Measurements from ENCODE around the gene ARHGAP31.
"Not testable (repeated sequence)": the region's sequence is repeated elsewhere in the genome, so short reads cannot be mapped to it uniquely, and the experiment has no call there.

ARHGAP31 gene

DNA sequence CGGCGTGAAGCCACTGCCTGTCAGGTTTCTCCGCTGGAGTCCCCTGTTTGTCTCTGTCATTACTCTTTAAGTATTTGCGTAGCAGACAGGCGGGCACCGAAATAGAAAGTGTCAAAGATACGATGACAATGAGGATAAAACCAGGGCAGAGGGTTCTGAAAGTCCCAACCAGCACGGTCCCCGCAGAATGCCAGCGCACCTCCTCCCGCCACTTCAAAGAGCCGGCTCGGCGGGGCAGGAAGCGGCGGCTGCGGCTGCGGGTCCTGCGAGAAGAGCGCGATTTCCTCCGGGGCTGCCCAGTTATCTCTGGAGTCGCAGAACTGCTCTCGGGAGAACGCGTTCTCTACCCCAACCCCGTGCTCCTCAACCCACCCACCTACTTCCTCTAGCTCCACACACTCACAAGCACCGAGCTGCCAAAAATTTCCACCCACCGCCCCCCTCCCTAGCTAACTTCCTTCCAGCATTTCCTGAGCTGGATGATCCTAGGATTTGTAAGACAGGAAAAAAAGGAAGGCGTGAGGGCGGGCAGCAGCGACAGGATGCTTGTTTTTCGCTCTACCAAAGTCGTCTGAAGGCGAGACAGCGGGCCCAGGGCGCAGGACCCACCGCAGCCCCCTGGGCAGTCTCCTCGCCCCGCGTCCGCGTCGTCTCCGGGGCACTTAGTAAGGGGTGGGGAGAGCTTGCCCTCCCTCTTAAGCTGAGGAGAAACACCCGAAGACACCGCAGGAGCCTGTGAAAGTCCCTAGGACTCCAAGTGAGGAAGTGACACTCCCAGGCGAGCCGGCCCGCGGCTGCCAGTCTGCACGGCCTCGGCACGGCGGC lies at the start of gene ARHGAP31:
Gene ARHGAP31, plus strand, starts transcription at position 513 of the 825 bp plus-strand sequence. CDS start 522 bp downstream, outside the sequence.
- Mint-ChIP-seq H3K9me3 (no peaks in the 10 kb centered on the region), H3K36me3 (peaks cover 14% of the 10 kb centered on the region), H3K4me1 (peaks cover 61% of the 10 kb centered on the region), H3K27ac (peak within 1 kb of the TSS; percentile 91), H3K4me3 (peak within 1 kb of the TSS; percentile 88)
- ATAC-seq (peak; percentile 84), DNase-seq (ENCODE audit: low spot score in 2 of 2) (peak; percentile 68 to 90)

- no peak for ATAC-seq
- H3K9me3 Mint-ChIP-seq: peaks cover 10% of the 10 kb centered on the region
- H3K4me1 Mint-ChIP-seq: no peaks in the 10 kb centered on the region
- H3K4me3 Mint-ChIP-seq: no peak overlapping the region
- H3K36me3 Mint-ChIP-seq: no peaks in the 10 kb centered on the region
- DNase-seq (ENCODE audit: low spot score in 2 of 2): no peak
- H3K27ac Mint-ChIP-seq: no peak overlapping the region
Measured at GRCh38 chr3:119245778-119246177, 48.4 kb upstream of the ARHGAP31 start.

DNA sequence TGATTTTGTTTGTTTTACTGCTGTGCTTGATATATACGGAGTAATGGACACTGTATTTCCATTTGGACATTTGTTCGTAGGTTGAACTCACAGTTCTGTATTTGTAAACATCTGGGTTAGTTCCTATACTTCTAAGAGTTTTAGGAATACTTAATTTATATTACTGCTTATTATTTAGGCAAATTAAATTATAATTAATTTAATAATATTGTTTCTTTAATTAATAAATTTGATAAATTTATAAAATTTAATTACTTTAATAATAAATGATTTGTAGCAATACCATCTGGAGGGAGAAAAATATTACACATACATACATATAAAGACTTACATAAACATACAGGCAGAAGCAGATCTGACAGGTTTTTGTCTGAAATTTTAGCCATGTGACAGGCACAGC lies 39.0 kb upstream of the ARHGAP31 start:
- DNase-seq (ENCODE audit: low spot score in 2 of 2) (no peak), ATAC-seq (no peak)
- no peak overlapping the region for H3K4me3 Mint-ChIP-seq
- H3K36me3 Mint-ChIP-seq: no peaks in the 10 kb centered on the region
- H3K4me1 Mint-ChIP-seq: no peaks in the 10 kb centered on the region
- H3K9me3 Mint-ChIP-seq: no peaks in the 10 kb centered on the region
- H3K27ac Mint-ChIP-seq: no peak overlapping the region

- ATAC-seq (no peak), DNase-seq (ENCODE audit: low spot score in 2 of 2) (no peak)
- Mint-ChIP-seq H3K9me3 (no peaks in the 10 kb centered on the region), H3K27ac (no peak overlapping the region), H3K36me3 (no peaks in the 10 kb centered on the region), H3K4me1 (no peaks in the 10 kb centered on the region), H3K4me3 (no peak overlapping the region)
Measured at GRCh38 chr3:119257111-119257510, 37.1 kb upstream of the ARHGAP31 start.

DNA sequence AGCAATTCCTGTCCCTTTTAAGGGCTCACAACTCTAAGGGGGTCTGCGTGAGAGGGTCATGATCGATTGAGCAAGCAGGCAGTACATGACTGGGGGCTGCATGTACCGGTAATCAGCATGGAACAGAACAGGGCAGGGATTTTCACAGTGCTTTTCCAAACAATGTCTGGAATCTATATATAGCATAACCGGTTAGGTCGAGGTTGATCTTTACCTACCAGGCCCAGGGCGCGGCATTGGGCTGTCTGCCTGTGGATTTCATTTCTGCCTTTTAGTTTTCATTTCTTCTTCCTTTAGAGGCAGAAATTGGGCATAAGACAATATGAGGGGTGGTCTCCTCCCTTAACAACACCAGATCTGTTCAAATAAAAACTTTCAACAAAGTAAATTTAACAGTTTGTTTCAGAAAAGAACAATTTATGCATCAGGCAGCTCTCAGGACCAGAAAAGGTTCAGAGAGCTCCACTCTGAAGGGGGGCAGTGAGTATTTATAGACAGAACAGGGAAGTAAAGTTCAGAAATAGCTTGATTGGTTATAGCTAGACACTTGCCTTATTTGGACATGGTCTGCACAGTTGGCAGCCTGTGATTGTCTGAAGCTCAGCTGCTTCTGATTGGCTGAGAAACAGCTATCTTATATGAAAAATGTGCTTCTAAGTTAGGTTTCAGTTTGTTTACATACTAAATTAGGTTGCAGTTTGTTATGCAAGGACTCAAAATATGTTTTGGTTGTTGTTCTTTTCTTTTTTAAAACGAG lies 36.4 kb upstream of the ARHGAP31 start:
- Mint-ChIP-seq H3K4me1 (no peaks in the 10 kb centered on the region), H3K4me3 (no peak overlapping the region), H3K9me3 (no peaks in the 10 kb centered on the region), H3K36me3 (no peaks in the 10 kb centered on the region), H3K27ac (no peak overlapping the region)
- DNase-seq (ENCODE audit: low spot score in 2 of 2) (no peak), ATAC-seq (no peak)

- Mint-ChIP-seq H3K9me3 (no peaks in the 10 kb centered on the region), H3K4me1 (no peaks in the 10 kb centered on the region), H3K4me3 (no peak overlapping the region), H3K36me3 (no peaks in the 10 kb centered on the region), H3K27ac (no peak overlapping the region)
- ATAC-seq (no peak), DNase-seq (ENCODE audit: low spot score in 2 of 2) (no peak)
Measured at GRCh38 chr3:119258915-119259314, 35.3 kb upstream of the ARHGAP31 start.

- ATAC-seq (no peak), DNase-seq (ENCODE audit: low spot score in 2 of 2) (no peak)
- H3K36me3 Mint-ChIP-seq: no peaks in the 10 kb centered on the region
- no peaks in the 10 kb centered on the region for H3K9me3 Mint-ChIP-seq
- H3K4me3 Mint-ChIP-seq: no peak overlapping the region
- H3K27ac Mint-ChIP-seq: no peak overlapping the region
- no peaks in the 10 kb centered on the region for H3K4me1 Mint-ChIP-seq
Measured at GRCh38 chr3:119259821-119260220, 34.4 kb upstream of the ARHGAP31 start.

GRCh38 chr3:119261055-119261454 lies 33.1 kb upstream of the ARHGAP31 start:
- no peaks in the 10 kb centered on the region for H3K9me3 Mint-ChIP-seq

GRCh38 chr3:119270212-119270611 lies 24.0 kb upstream of the ARHGAP31 start:
- not testable (repeated sequence) for H3K4me3 Mint-ChIP-seq; H3K4me1 Mint-ChIP-seq; H3K27ac Mint-ChIP-seq; H3K9me3 Mint-ChIP-seq; ATAC-seq; H3K36me3 Mint-ChIP-seq; DNase-seq (ENCODE audit: low spot score in 2 of 2)

More at GRCh38 chr3:119261055-119261454, 33.1 kb upstream of the ARHGAP31 start:
- DNase-seq (ENCODE audit: low spot score in 2 of 2): no peak
- ATAC-seq: no peak
- Mint-ChIP-seq H3K4me1 (no peaks in the 10 kb centered on the region), H3K27ac (no peak overlapping the region), H3K36me3 (no peaks in the 10 kb centered on the region), H3K4me3 (no peak overlapping the region)

- no peak for ATAC-seq
- Mint-ChIP-seq H3K36me3 (no peaks in the 10 kb centered on the region), H3K4me3 (no peak overlapping the region), H3K27ac (no peak overlapping the region), H3K9me3 (no peaks in the 10 kb centered on the region), H3K4me1 (peaks cover 5% of the 10 kb centered on the region)
- DNase-seq (ENCODE audit: low spot score in 2 of 2): no peak
Measured at GRCh38 chr3:119276680-119277079, 17.5 kb upstream of the ARHGAP31 start.

- Mint-ChIP-seq H3K9me3 (peaks cover 9% of the 10 kb centered on the region), H3K36me3 (no peaks in the 10 kb centered on the region), H3K4me1 (peaks cover 5% of the 10 kb centered on the region), H3K27ac (peak overlapping the region; percentile 58), H3K4me3 (no peak overlapping the region)
- DNase-seq (ENCODE audit: low spot score in 2 of 2): no peak
- no peak for ATAC-seq
Measured at GRCh38 chr3:119279101-119279554, 15.1 kb upstream of the ARHGAP31 start.

GRCh38 chr3:119279584-119280243 lies 14.5 kb upstream of the ARHGAP31 start:
- ATAC-seq (no peak), DNase-seq (ENCODE audit: low spot score in 2 of 2) (no peak)
- Mint-ChIP-seq H3K27ac (peak overlapping the region; percentile 58), H3K4me1 (peaks cover 2% of the 10 kb centered on the region), H3K9me3 (peaks cover 9% of the 10 kb centered on the region), H3K4me3 (no peak overlapping the region), H3K36me3 (no peaks in the 10 kb centered on the region)

- Mint-ChIP-seq H3K36me3 (peaks cover 5% of the 10 kb centered on the region), H3K27ac (no peak overlapping the region), H3K9me3 (peaks cover 15% of the 10 kb centered on the region), H3K4me1 (peaks cover 31% of the 10 kb centered on the region), H3K4me3 (no peak overlapping the region)
- no peak for ATAC-seq
- DNase-seq (ENCODE audit: low spot score in 2 of 2): no peak
Measured at GRCh38 chr3:119288669-119289403, 5.3 kb upstream of the ARHGAP31 start.

DNA sequence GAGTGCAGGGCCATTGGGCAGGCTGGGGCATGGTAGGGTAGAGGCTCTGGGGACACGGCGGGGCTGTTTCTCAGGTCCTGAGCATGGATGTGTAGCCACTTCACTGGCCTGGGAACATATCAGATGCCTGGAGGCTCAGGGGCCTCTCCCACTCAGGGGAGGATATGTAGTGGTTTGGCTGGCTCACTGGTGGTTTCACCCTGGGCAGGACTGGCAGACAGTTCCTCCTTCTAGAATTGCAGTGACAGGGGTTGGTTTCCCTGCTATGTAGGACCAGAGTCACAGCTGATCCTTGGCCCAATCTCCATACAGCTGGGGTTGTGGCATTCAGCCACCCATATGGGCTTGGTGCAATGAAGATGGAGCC lies 4.8 kb upstream of the ARHGAP31 start:
- Mint-ChIP-seq H3K27ac (no peak overlapping the region), H3K4me3 (no peak overlapping the region), H3K4me1 (peaks cover 32% of the 10 kb centered on the region), H3K9me3 (peaks cover 15% of the 10 kb centered on the region), H3K36me3 (peaks cover 9% of the 10 kb centered on the region)
- no peak for DNase-seq (ENCODE audit: low spot score in 2 of 2)
- ATAC-seq: no peak

GRCh38 chr3:119290613-119291012 lies 3.6 kb upstream of the ARHGAP31 start:
- Mint-ChIP-seq H3K9me3 (peaks cover 15% of the 10 kb centered on the region), H3K4me3 (no peak overlapping the region), H3K4me1 (peaks cover 39% of the 10 kb centered on the region), H3K27ac (no peak overlapping the region), H3K36me3 (peaks cover 14% of the 10 kb centered on the region)
- ATAC-seq (no peak), DNase-seq (ENCODE audit: low spot score in 2 of 2) (no peak)
